GM18861 (cell line): ENCODE measurements around the gene TAF15.

Experiments used
- ATAC-seq: cut with Tn5 transposase; IDR thresholded peaks from one replicate; pipeline ENCODE4 v1.9.1; 2021; ENCODE audit not compliant: unreplicated experiment

TAF15 gene

GRCh38 chr17:35808962-35809854 is at the start of gene TAF15:
TAF15 (plus strand) TSS chr17:35809484; CDS start chr17:35809570, 86 bp downstream.
- peak; percentile 79 for ATAC-seq

GRCh38 chr17:35760587-35760986 is 48.7 kb upstream of the TAF15 start, which contains the start of gene C17orf50:
C17orf50 (plus strand) TSS chr17:35760887; CDS start chr17:35760942, 55 bp downstream.
- no peak for ATAC-seq

GRCh38 chr17:35761601-35762000 is 47.7 kb upstream of the TAF15 start:
- ATAC-seq: no peak

GRCh38 chr17:35763767-35764122 is 45.5 kb upstream of the TAF15 start:
- no peak for ATAC-seq

- ATAC-seq: peak; percentile 80
Measured at GRCh38 chr17:35764123-35764991, 44.9 kb upstream of the TAF15 start.

- no peak for ATAC-seq
Measured at GRCh38 chr17:35765086-35765710, 44.1 kb upstream of the TAF15 start.

GRCh38 chr17:35765756-35766488 is 43.4 kb upstream of the TAF15 start:
- no peak for ATAC-seq

GRCh38 chr17:35766489-35766877 is 42.8 kb upstream of the TAF15 start:
- no peak for ATAC-seq

GRCh38 chr17:35766903-35767510 is 42.3 kb upstream of the TAF15 start:
- no peak for ATAC-seq

GRCh38 chr17:35768797-35769196 is 40.5 kb upstream of the TAF15 start:
- no peak for ATAC-seq

GRCh38 chr17:35769895-35770486 is 39.3 kb upstream of the TAF15 start:
- no peak for ATAC-seq

- no peak for ATAC-seq
Measured at GRCh38 chr17:35773129-35773528, 36.2 kb upstream of the TAF15 start.

GRCh38 chr17:35773679-35774425 is 35.4 kb upstream of the TAF15 start:
- ATAC-seq: no peak

GRCh38 chr17:35774499-35774898 is 34.8 kb upstream of the TAF15 start:
- ATAC-seq: no peak

GRCh38 chr17:35775039-35775438 is 34.2 kb upstream of the TAF15 start:
- no peak for ATAC-seq

- ATAC-seq: no peak
Measured at GRCh38 chr17:35775583-35775982, 33.7 kb upstream of the TAF15 start.

GRCh38 chr17:35778641-35779196 is 30.6 kb upstream of the TAF15 start:
- no peak for ATAC-seq

GRCh38 chr17:35780950-35781349 is 28.3 kb upstream of the TAF15 start:
- ATAC-seq: no peak

GRCh38 chr17:35784895-35785294 is 24.4 kb upstream of the TAF15 start:
- no peak for ATAC-seq
